Esophagus squamous epithelium (tissue), 5 donors: ENCODE results near the gene VIT. TPM values are rescaled to one million over a fixed set of nuclear protein-coding genes. Genes with fewer than 3 reads are reported as not detected.

Experiments used
- DNase-seq: peaks from one replicate; lab custom pipeline; 2025; lab: John Stamatoyannopoulos, UW
- H3K27ac ChIP-seq, 4 donors: fragments of 200-600 bp; sonication (generic); one replicate each; pipeline ENCODE4 v1.5.1; 2016 to 2019; ENCODE audit warnings: mild to moderate bottlenecking in 1 of 4
- H3K27me3 ChIP-seq, 4 donors: fragments of 200-600 bp; sonication (generic); 1 replicate in 3 of 4; 2 replicates in 1 of 4; pipeline versions ENCODE4 v1.5.1 to v1.6.0; 2017 to 2021; ENCODE audit warnings: antibody characterized with exemption in 1 of 4
- H3K36me3 ChIP-seq, 3 donors: fragments of 200-600 bp; sonication (generic); one replicate each; pipeline ENCODE4 v1.5.1; 2016 to 2019
- H3K4me1 ChIP-seq, 3 donors: fragments of 200-600 bp; sonication (generic); one replicate each; pipeline ENCODE4 v1.5.1; 2017 to 2019
- H3K4me3 ChIP-seq, 4 donors: fragments of 200-600 bp; sonication (generic); 1 replicate in 3 of 4; 2 replicates in 1 of 4; pipeline ENCODE4 v1.5.1; 2016 to 2019; ENCODE audit warnings: mild to moderate bottlenecking in 2 of 4, moderate library complexity in 1 of 4
- H3K9me3 ChIP-seq, 3 donors: fragments of 200-600 bp; sonication (generic); one replicate each; pipeline ENCODE4 v1.5.1; 2016 to 2019
- CTCF ChIP-seq, 6 experiments: fragments of 450-650 bp in 4 of 6; fragments of 200-600 bp in 2 of 6; sonication (generic) in 2 of 6; IDR thresholded peaks; one replicate each; pipeline ENCODE4 v1.5.1; 2016 to 2019; ENCODE audit warnings: antibody characterized with exemption in 6 of 6, mild to moderate bottlenecking in 4 of 6, moderate library complexity in 4 of 6
- POLR2A ChIP-seq, 4 donors: fragments of 450-650 bp; IDR thresholded peaks; one replicate each; pipeline ENCODE4 v1.6.1; 2017; ENCODE audit warnings: antibody characterized with exemption in 4 of 4, mild to moderate bottlenecking in 4 of 4, moderate library complexity in 3 of 4
- WGBS, 2 donors: methylation state at CpG; one replicate each; pipeline ENCODE4 v1.1.5; 2018; 5-methylcytosine and 5-hydroxymethylcytosine counted together
- intact Hi-C: fragments of 100-400 bp; cut with DNase I; formaldehyde crosslinking; loops from one replicate; pipeline ENCODE4 v1.15.0; 2022
- total RNA-seq, 4 donors: library from RNA; depleted of rRNA; stranded (reverse); fragments of >200 nt; gene quantifications; one replicate each; pipeline ENCODE4 v1.1.0, GENCODE V29; 2016
- donor health status: DM: yes; HTN: yes; CAD: no.

VIT gene
- total RNA-seq, 4 donors from 2014 or later, result 2.9 to 36.8 (median 10.6) TPM

GRCh38 chr2:36657703-36658102 lies 38.8 kb upstream of the VIT start:
- WGBS, 2 donors, result 85 to 100% methylated on average over 1 of the region's 1 CpG

GRCh38 chr2:36658277-36658748 lies 38.2 kb upstream of the VIT start:
- H3K27ac ChIP-seq, result no peak overlapping the region
- H3K27me3 ChIP-seq, result no peaks in the 10 kb centered on the region
- TF ChIP-seq POLR2A (IDR thresholded peaks at IDR 0.05) (no peak), CTCF (IDR thresholded peaks at IDR 0.05) (no peak)
- DNase-seq, result no peak
- peaks cover 0 to 5% (median 0%) of the 10 kb centered on the region in 3 donors for H3K4me1 ChIP-seq
- intact Hi-C loops, result no loop called here
- no peak overlapping the region for H3K4me3 ChIP-seq
- 80 to 82% methylated on average over 1 of the region's 1 CpG for WGBS, 2 donors
- H3K9me3 ChIP-seq, result no peaks in the 10 kb centered on the region
- no peaks in the 10 kb centered on the region for H3K36me3 ChIP-seq

More at GRCh38 chr2:36657703-36658102, 38.8 kb upstream of the VIT start:
- Histone ChIP-seq H3K4me3 (no peak overlapping the region), H3K9me3 (no peaks in the 10 kb centered on the region), H3K4me1 (peaks cover 0 to 5% (median 0%) of the 10 kb centered on the region in 3 donors), H3K27me3 (no peaks in the 10 kb centered on the region), H3K36me3 (no peaks in the 10 kb centered on the region), H3K27ac (no peak overlapping the region)
- no peak for DNase-seq
- TF ChIP-seq CTCF (IDR thresholded peaks at IDR 0.05) (no peak), POLR2A (IDR thresholded peaks at IDR 0.05) (no peak)
- intact Hi-C loops, result no loop called here

GRCh38 chr2:36659218-36659617 lies 37.3 kb upstream of the VIT start:
- peaks cover 0 to 11% (median 0%) of the 10 kb centered on the region in 3 donors for H3K4me1 ChIP-seq
- H3K36me3 ChIP-seq, result no peaks in the 10 kb centered on the region
- no peaks in the 10 kb centered on the region for H3K9me3 ChIP-seq
- intact Hi-C loops, result no loop called here
- H3K27me3 ChIP-seq, result no peaks in the 10 kb centered on the region
- 89 to 90% methylated on average over 2 of the region's 2 CpGs for WGBS, 2 donors
- DNase-seq, result no peak
- no peak overlapping the region for H3K4me3 ChIP-seq
- TF ChIP-seq CTCF (IDR thresholded peaks at IDR 0.05) (no peak), POLR2A (IDR thresholded peaks at IDR 0.05) (no peak)
- no peak overlapping the region for H3K27ac ChIP-seq

GRCh38 chr2:36659872-36660312 lies 36.6 kb upstream of the VIT start:
- Histone ChIP-seq H3K27ac (peak overlapping the region in 1 of 4 donors; percentile 7), H3K36me3 (no peaks in the 10 kb centered on the region), H3K9me3 (no peaks in the 10 kb centered on the region), H3K4me3 (no peak overlapping the region), H3K27me3 (no peaks in the 10 kb centered on the region), H3K4me1 (peaks cover 0 to 12% (median 0%) of the 10 kb centered on the region in 3 donors)
- intact Hi-C loops, result loop anchor here (5.0 kb wide), 1 partner anchor 308 kb away; no protein-coding TSS in a partner anchor
- no peak for DNase-seq
- TF ChIP-seq CTCF (IDR thresholded peaks at IDR 0.05), result no peak

- DNase-seq, result no peak
- intact Hi-C loops, result loop anchor here (5.0 kb wide), 1 partner anchor 310 kb away; no protein-coding TSS in a partner anchor
These were observed 33.9 kb upstream of the VIT start for GRCh38 chr2:36662638-36663037.

More at GRCh38 chr2:36662638-36663037, 33.9 kb upstream of the VIT start:
- TF ChIP-seq POLR2A (IDR thresholded peaks at IDR 0.05) (no peak), CTCF (IDR thresholded peaks at IDR 0.05) (no peak)
- H3K27me3 ChIP-seq, result peaks cover 0 to 4% (median 0%) of the 10 kb centered on the region in 4 donors
- no peaks in the 10 kb centered on the region for H3K9me3 ChIP-seq
- WGBS, 2 donors, result 61 to 94% methylated on average over 3 to 8 of the region's 8 CpGs
- H3K4me3 ChIP-seq, result no peak overlapping the region
- peaks cover 0 to 12% (median 0%) of the 10 kb centered on the region in 3 donors for H3K4me1 ChIP-seq
- no peaks in the 10 kb centered on the region for H3K36me3 ChIP-seq
- no peak overlapping the region for H3K27ac ChIP-seq
